Smooth muscle cell (in vitro differentiated cells): ENCODE data around the gene AUTS2. TPM values are rescaled to one million over a fixed set of nuclear protein-coding genes. Genes with fewer than 3 reads are reported as not detected.

Experiments
- DNase-seq: peaks from one replicate; lab custom pipeline; 2025; ENCODE audit not compliant: unreplicated experiment; lab: John Stamatoyannopoulos, UW
- H2AFZ ChIP-seq: fragments of 200-600 bp; sonication (generic); 2 replicates; pipeline ENCODE4 v1.6.0; 2016; ENCODE audit warnings: antibody characterized with exemption, low read depth, mild to moderate bottlenecking
- H3F3A ChIP-seq: fragments of 200-600 bp; sonication (generic); 2 replicates; pipeline ENCODE4 v1.6.0; 2017; ENCODE audit warnings: antibody characterized with exemption, low read depth
- H3K27ac ChIP-seq: fragments of 200-600 bp; sonication (generic); 2 replicates; pipeline ENCODE4 v1.5.1; 2016; ENCODE audit warnings: low read depth, mild to moderate bottlenecking
- H3K27me3 ChIP-seq: fragments of 200-600 bp; sonication (generic); 2 replicates; pipeline ENCODE4 v1.6.1; 2016; ENCODE audit warnings: low read depth, mild to moderate bottlenecking
- H3K36me3 ChIP-seq: fragments of 200-600 bp; sonication (generic); 2 replicates; pipeline ENCODE4 v1.5.1; 2016; ENCODE audit warnings: low read depth
- H3K4me1 ChIP-seq: fragments of 200-600 bp; sonication (generic); 2 replicates; pipeline ENCODE4 v1.5.1; 2016; ENCODE audit warnings: low read depth
- H3K4me2 ChIP-seq: fragments of 200-600 bp; sonication (generic); 2 replicates; pipeline ENCODE4 v1.6.0; 2016; ENCODE audit warnings: mild to moderate bottlenecking
- H3K4me3 ChIP-seq: fragments of 200-600 bp; sonication (generic); 2 replicates; pipeline ENCODE4 v1.5.1; 2016; ENCODE audit warnings: mild to moderate bottlenecking
- H3K79me2 ChIP-seq: fragments of 200-600 bp; sonication (generic); 2 replicates; pipeline ENCODE4 v1.6.0; 2016; ENCODE audit warnings: low read depth, mild to moderate bottlenecking
- H3K9ac ChIP-seq: fragments of 200-600 bp; sonication (generic); 2 replicates; pipeline ENCODE4 v1.6.0; 2016; ENCODE audit warnings: low read depth
- H3K9me3 ChIP-seq: fragments of 200-600 bp; sonication (generic); replicated peaks from 2 replicates; pipeline ENCODE4 v1.5.1; 2016; ENCODE audit warnings: low read depth
- H4K20me1 ChIP-seq: fragments of 200-600 bp; sonication (generic); 2 replicates; pipeline ENCODE4 v1.6.0; 2016; ENCODE audit warnings: low read depth
- CTCF ChIP-seq: fragments of 200-600 bp; sonication (generic); IDR thresholded peaks from 2 replicates; pipeline ENCODE4 v1.5.1; 2017; ENCODE audit warnings: borderline replicate concordance, mild to moderate bottlenecking, antibody characterized with exemption; ENCODE audit not compliant: insufficient read depth, poor library complexity, severe bottlenecking
- WGBS: methylation state at CpG from one replicate; pipeline ENCODE4 v1.1.7; 2016; ENCODE audit warnings: low lambda C conversion rate; 5-methylcytosine and 5-hydroxymethylcytosine counted together
- polyA plus RNA-seq: library from polyadenylated mRNA; unstranded; fragments of >200 nt; fragmentation: Nextera tagmentation; extraction: Ambion mirVana; gene quantifications from 2 replicates; pipeline ENCODE4 v1.2.1, GENCODE V29; 2016
- total RNA-seq: library from RNA; depleted of rRNA; stranded (reverse); fragments of >200 nt; gene quantifications from 2 replicates; pipeline ENCODE4 v1.2.3, GENCODE V29; 2014

AUTS2 gene
- total and polyA plus RNA-seq, 2 experiments from 2014 or later: 6.5 to 8.6 TPM

DNA sequence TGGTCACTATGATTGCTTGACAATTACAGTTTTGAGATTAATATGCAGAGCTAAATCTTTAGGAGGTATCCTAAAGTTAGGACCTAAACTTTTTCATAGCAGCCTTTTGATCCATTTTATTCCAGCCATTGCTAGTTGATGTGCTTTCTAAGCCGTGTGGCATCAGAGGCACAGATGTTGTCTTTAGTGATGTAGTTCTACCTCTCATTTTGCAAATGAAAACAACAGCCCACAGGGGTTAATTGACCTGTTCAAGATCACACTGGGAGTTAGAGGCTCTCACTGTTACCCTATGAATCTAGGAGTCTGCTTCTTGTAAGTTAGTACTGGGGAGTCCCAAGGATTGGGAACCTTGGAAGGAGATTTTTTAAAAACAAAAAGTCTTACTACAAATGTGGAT is 10.6 kb downstream of the AUTS2 start:
- Histone ChIP-seq H2AFZ (no peak overlapping the region), H3K4me3 (no peak overlapping the region), H4K20me1 (peaks cover 84% of the 10 kb centered on the region), H3K4me2 (no peak overlapping the region), H3K36me3 (no peaks in the 10 kb centered on the region), H3F3A (no peaks in the 10 kb centered on the region), H3K4me1 (peaks cover 3% of the 10 kb centered on the region), H3K9me3 (no peaks in the 10 kb centered on the region), H3K79me2 (no peaks in the 10 kb centered on the region), H3K27ac (no peak overlapping the region), H3K27me3 (peaks cover 61% of the 10 kb centered on the region), H3K9ac (no peak overlapping the region)
- no peak for TF ChIP-seq CTCF
- WGBS: 42% methylated on average over 1 of the region's 1 CpG
- DNase-seq: no peak

GRCh38 chr7:69609541-69610373 is 11.5 kb downstream of the AUTS2 start:
- Histone ChIP-seq H2AFZ (no peak overlapping the region), H3K4me1 (peaks cover 3% of the 10 kb centered on the region), H3K9ac (no peak overlapping the region), H3K79me2 (no peaks in the 10 kb centered on the region), H3K4me2 (no peak overlapping the region), H3F3A (no peaks in the 10 kb centered on the region), H3K36me3 (no peaks in the 10 kb centered on the region), H3K27me3 (peaks cover 60% of the 10 kb centered on the region), H3K27ac (no peak overlapping the region), H4K20me1 (peaks cover 81% of the 10 kb centered on the region), H3K4me3 (no peak overlapping the region), H3K9me3 (no peaks in the 10 kb centered on the region)
- DNase-seq: no peak
- 85% methylated on average over 5 of the region's 5 CpGs for WGBS
- no peak for TF ChIP-seq CTCF

DNA sequence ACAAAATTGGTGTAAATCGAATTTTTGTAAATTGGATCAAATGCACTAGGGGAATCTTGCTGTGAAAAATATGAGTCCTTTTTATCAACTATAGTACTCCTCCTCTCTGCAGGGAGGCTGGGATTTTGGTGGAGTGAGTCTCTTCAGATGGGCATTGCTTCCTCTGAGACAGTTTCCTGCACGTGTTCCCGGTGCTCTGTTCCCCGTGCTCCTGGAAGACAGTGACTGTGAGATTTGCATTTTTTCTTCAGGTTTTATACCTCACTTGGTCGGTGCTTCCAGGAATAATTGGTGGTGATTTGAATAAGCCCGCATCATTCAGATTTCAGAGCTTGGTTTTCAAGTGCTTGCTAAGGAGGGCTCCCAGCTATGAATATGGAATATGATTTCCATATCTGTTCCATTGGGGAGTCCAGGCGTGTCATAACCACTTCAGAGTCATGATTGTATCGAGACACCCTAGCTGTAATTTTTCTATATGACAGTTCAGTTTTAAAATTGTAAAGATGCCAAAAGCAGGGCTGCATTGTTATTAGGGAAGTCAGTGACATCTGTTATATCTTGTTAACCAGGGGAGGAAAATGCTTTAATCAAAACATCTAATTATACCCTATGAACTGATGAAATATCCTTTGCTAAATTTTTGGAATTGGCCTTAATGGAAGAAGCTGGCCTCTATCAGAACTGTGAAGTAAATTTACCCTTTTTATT is 12.3 kb downstream of the AUTS2 start:
- peaks cover 52% of the 10 kb centered on the region for H3K27me3 ChIP-seq
- no peak for TF ChIP-seq CTCF
- H3K9ac ChIP-seq: no peak overlapping the region
- peaks cover 2% of the 10 kb centered on the region for H3K79me2 ChIP-seq
- no peak overlapping the region for H3K4me3 ChIP-seq
- no peak overlapping the region for H3K27ac ChIP-seq
- peaks cover 3% of the 10 kb centered on the region for H3K4me1 ChIP-seq
- H3F3A ChIP-seq: no peaks in the 10 kb centered on the region
- no peak for DNase-seq
- H3K36me3 ChIP-seq: no peaks in the 10 kb centered on the region
- H2AFZ ChIP-seq: no peak overlapping the region
- 63% methylated on average over 8 of the region's 8 CpGs for WGBS
- no peaks in the 10 kb centered on the region for H3K9me3 ChIP-seq
- no peak overlapping the region for H3K4me2 ChIP-seq
- H4K20me1 ChIP-seq: peaks cover 75% of the 10 kb centered on the region
